Measurements from ENCODE around the gene COL18A1.
"Not testable (repeated sequence)": the region's sequence is repeated elsewhere in the genome, so short reads cannot be mapped to it uniquely, and the experiment has no call there.

The COL18A1 gene

DNA sequence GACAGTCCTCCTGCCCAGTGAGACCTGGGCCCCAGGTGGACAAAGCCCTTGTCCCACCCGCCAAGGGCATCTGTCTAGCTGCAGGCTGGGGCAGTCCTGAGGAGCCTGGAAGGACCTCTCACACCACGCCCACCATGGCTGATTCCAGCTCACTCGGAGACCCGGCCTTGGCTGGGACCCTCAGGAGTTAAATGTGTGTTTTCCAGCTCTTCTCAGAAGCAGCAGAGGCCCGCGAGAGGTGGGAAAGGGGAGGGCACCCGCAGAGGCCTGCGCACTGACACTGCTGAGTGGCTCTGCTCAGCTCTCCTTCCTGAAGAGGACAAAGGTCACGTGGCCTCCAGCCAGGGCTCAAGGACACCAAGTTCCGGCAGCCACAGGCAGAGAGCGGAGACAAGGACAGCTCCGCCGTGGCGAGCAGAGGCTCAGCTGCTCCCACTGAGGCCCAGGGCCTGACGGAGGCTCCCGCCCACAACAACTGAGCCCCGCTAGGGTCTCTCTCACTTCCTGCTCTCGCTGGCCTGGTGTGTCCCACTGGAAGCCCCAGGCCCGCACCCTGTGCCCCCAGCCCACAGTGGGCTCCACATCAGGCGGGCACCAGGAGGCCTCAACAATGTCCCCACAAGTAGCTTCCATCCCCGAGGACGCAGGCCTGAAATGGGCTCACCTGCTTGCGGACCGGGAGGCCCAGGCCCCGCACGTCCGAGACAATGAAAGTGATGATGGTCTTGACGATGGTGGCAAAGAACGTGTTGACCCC is 120.4 kb downstream of the COL18A1 start:
- DNase-seq: no peak

DNA sequence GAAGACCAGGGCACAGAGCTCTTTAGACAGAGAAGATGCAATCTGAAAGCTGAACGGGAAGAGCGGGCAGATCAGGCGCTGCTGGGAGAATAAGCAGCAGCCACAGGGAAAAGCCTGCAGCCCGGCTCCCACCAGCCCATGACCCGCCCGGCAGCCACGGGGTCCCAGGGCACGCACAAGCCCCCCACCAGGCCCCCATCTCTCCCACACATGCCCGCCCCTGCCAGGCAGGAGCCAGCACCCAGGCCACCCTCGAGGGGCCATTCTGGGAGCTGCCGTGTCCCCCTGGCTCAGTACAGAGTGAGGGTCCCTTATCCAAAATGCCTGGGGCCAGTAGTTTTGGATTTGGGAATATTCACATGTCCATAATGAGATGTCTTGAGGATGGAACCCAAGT is 120.9 kb downstream of the COL18A1 start:
- DNase-seq: no peak

DNA sequence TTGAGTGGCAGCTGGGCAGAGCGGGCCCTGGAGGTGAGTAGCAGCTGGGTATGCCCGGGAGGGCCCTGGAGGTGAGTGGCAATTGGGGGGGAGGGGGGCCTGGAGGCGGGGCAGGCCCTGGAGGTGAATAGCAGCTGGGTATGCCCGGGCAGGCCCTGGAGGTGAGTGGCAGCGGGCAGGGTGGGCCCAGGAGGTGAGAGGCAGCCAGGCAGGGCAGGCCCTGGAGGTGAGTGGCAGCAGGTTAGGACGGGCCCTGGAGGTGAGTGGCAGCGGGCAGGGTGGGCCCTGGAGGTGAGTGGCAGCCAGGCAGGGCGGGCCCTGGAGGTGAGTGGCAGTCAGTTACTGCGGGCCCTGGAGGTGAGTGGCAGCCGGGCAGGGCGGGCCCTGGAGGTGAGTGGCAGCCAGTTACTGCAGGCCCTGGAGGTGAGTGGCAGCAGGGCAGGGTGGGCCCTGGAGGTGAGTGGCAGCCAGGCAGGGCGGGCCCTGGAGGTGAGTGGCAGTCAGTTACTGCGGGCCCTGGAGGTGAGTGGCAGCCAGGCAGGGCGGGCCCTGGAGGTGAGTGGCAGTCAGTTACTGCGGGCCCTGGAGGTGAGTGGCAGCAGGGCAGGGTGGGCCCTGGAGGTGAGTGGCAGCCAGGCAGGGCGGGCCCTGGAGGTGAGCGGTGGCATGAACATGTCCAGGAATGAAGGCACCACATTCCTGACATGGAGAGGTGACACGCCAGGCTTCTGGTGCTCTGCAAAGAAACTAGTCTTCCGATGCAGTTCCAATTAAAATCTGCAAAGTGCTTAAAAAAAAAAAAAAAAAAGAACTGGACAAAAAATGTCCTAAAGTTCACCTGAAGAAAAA is 122.4 kb downstream of the COL18A1 start:
- DNase-seq: not testable (repeated sequence)

DNA sequence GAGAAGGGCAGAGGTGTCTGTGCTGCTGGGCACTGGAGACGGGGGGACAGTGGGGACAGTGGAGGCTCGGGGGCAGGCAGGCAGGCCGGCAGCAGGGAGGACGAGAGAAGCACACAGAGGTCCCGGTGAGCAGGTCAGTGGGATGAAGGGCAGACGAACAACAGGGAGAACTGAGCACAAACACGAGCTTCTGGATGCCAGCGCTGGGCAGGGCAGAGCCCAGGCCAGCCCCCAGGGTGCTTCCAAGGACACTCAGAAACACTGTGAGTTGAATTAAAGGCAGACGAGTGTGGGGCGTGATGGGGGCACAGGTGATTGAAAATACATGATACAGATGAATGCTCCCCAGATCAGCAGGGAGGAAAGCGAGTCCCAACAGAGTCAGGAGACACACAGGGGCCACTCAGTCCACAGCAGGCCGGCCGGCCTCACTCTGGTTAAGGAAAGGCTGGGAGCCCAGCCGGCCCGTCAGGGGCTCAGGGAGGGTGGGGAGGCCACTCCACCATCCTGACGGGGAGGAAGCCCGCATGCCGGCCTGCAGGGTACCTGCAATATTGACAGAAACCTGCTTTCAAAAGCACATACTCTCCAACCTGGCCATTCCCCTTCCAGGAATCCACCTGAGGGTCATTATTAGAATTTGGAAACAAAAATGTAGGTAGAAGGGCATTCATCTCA is 123.2 kb downstream of the COL18A1 start:
- DNase-seq: no peak

DNA sequence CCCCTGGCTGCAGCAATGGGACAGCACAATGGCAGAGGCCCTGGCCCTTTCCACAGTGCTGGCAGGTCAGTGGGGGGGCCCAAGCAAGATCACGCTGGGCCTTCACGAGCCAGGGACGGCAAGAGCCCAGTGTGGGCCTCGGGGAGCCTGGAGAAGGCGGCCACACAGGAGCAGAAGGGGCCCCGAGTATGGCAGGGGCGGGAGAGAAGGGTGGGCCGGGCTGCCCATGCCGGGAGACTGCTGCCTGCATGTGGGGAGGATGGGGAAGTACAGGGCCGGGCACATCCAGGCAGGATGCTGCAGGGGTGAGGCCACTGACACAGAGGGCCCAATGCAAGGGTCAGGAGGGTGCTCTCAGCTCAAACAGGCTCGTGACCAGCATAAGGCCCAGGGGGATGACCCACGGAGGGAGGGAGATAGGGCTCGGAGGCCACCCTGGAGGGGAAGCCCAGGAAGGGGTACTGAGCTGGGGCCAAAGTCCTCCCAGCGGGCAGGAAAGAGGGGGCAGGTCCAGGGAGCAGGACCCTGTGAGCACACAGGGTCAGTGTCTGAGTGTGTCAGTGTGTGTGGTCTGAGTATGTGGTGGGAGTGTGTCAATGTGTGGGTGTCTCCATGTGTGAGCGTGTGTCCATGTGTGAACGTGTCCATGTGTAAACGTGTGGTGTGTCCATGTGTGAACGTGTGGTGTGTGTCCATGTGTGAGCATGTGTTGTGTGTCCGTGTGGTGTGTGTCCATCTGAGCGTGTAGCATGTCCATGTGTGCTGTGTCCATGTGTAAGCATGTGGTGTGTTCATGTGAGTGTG is 124.2 kb downstream of the COL18A1 start:
- no peak for DNase-seq

DNA sequence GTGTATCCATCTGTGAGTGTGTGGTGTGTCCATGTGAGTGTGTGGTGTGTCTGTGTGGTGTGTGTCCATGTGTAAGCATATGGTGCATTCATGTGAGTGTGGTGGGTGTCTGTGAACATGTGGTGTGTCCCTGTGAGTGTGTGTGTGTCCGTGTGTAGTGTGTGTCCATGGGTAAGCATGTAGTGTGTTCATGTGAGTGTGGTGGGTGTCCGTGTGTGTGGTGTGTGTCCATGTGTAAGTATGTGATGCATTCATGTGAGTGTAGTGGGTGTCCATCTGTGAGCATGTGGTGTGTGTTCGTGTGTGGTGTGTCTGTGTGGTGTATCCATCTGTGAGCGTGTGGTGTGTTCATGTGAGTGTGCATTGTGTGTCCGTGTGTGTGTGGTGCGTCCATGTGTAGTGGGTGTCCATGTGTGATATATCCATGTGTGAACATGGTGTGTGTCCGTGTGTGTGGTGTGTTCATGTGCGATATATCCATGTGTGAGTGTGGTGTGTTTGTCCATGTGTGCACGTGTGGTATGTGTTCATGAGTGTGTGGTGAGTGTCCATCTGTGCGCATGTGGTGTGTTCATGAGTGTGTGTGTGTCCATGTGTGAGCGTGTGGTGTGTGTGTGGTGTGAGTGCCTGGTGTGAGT is 124.9 kb downstream of the COL18A1 start:
- DNase-seq: no peak

DNA sequence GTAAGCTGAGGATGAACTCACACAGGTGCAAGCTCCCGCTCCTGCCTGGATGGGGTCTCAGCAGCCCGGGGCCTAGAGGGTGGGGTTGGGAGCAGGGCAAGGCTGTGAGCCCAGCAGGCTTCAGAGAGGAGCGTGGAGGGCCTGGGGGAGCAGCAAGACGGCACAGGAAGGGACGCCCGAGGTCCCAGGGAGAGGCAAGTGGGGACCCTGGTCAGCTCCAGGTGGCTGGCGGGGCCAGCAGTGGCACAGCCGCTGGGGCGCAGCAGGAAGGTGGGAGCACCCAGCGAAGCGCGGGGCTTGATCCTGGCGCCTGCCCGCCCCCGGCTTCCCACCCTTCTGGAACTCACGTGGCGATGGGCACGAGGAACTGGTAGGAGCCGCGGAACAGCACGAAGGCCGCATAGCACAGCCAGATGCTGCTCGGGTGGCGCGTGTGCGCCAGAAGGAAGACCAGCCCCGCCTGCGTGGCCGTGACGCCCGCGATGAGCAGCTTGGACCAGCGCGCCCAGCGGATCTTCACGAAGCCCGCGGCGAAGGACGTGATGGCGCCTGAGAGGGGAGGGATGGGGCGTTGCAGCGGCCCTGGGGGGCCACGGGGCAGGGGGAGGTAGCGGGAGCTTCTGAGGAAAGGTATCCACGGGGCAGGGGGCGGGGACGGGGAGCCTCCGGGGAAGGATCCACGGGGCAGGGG is 125.6 kb downstream of the COL18A1 start:
- no peak for DNase-seq

DNA sequence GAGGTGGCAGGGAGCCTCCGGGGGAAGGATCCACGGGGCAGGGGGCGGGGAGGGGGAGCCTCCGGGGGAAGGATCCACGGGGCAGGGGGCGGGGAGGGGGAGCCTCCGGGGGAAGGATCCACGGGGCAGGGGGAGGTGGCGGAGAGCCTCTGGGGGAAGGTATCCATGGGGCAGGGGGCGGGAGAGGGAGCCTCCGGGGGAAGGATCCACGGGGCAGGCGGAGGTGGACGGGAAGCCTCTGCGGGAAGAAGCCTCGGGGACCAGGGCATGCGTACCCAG is 126.1 kb downstream of the COL18A1 start:
- not testable (repeated sequence) for DNase-seq

DNA sequence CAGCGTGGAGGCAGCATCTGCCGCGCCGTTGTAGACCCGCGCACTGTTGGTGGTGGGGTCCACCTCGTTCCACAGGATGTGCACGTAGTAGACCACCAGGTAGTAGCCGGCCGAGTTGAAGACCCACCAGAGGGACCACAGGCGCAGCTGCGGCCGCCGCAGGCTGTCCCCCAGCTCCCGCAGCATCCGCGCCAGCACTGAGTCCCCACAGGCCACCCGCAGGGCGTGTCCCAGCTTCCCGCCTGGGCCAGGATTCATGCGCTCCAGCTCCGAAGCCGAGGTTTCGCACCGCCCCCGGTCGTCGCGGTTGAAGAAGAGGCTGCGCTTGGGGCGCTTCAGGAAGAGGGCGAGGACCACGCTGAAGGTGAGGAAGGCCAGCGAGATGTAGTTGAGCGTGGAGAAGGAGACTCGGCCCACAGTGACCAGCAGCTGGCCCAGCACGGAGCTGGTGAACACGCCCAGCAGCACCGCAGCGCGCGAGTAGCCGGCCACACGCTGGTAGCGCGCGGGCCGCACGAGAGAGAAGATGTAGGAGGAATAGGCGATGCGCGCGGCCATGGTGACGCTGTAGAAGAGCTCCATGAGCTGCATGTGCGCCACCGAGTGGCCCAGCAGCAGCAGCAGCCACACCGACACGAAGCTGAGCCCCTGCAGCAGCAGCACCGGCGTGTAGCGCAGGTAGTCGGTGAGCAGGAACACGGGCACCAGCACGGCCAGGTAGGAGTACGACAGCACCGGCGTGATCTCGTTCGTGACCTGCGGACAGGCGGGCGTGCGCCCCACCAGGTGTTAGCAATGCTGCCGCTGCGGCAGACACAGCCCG is 126.6 kb downstream of the COL18A1 start:
- no peak for DNase-seq

DNA sequence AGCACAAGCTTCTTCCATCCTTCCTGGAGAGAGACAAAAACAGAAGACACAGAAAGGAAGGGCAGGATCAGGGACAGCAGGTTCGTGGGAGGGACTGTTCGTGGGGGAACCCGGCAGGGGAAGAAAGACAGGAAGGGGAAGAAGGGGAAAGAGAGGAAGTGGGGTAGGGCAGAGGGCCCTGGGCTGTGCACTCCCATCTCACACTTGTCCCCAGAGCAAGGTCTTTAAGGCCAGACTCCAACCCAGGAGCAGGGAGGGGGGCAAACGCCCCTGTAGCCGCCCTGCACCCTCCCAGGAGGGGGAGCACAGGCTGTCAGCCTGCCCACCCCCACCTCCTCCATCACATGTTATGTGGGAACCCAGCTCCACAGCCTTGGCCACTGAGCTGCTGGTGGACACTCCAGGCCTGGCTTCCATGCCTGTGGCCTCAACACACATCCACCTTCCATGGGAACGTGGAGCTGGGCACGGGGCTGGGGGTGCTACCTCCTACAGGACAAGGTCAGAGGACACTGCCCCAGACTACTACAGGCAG is 127.9 kb downstream of the COL18A1 start:
- peak; percentile 16 for DNase-seq

DNA sequence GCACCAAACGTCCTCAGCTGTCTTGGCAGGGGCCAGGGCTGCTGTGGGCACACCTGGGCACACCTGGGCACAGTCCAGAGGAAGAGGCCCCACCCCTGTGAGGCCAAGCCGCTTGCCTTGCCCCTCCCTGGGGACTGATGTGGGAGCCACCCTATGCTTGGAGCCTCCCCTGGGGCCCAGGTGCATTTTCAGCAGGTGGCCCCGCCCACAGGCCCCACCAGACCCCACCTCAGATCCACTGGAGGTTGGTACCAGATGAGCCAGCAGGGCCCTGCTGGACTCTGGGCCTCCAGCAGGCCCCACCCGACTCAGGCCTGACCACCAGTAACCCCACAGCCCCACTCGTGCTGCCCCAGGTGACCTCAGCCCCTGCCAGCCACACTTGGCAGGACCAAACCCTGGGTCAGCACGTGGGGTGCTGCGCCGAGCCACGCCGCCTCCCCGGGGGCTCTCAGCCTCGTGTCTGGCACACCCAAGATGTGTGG is 128.4 kb downstream of the COL18A1 start:
- no peak for DNase-seq

DNA sequence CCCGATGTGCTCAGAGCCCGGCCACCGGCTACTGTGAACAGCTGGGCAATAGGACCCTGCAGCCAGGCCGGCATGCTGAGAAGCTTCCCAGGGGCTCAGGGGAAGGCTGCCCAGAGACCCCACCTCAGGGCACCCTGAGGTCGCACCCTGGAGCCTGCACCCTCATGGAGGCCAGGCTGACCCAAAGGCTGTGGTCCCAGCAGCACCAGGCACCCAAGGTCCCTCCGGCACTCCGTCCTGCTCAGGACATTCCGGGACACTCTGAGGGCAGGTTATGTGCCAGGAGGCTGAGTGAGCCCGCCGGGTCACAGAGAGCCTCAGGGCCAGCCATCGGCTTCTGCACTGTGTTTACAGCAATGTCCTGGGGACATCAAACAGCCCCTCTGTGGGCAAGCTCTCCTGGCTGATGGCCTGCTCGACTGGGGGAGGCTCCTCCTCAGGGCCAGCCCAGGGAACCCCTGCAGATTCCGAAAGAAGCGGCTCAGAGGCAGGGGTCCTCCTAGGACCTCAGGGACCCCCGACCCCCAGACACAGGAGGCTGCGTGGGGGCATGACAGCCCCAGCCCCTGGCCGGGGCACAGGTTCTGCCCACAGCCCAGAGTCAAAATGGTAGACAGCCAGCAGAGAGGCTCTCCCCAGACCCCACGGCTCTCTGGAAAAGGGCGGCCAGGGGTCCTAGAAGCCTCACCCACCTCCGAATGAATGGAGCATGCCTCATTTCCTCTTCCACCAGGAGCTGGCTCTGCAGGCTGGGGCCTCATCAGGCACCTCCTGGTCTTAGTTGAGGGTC is 129.1 kb downstream of the COL18A1 start:
- DNase-seq: no peak

DNA sequence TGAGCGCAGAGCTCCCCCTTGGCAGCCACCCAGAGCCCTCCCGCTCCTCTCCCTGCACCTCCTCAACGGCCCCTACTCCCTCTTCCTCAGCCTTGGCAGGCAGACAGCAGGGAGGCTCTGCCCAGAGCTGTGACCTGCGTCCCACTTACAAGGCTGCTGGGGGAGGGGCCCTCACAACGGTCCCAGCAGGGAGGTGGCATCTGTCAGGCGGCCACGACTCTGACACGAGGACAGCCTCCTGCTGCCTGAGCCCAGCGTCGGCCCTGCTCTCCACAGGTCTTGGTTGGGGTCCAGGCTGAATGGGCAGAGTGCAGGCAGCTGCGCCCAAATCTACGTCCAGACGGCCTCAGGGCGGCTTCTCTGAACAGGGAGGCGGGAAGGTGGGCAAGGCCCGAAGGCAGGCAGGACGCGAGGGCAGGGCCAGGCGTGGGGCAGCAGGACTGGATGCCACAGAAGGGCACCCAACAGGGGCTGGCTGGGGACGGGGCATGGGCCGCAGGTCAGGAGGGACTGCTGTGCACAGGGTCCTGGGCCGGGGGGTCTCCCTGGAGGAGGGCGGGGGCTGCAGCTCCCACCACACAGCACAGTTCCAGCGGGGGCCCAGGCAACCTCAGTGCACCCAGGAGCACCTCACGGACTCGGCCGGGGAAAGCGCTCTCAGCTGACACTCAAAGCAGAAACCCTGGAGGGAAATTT is 129.8 kb downstream of the COL18A1 start:
- no peak for DNase-seq

DNA sequence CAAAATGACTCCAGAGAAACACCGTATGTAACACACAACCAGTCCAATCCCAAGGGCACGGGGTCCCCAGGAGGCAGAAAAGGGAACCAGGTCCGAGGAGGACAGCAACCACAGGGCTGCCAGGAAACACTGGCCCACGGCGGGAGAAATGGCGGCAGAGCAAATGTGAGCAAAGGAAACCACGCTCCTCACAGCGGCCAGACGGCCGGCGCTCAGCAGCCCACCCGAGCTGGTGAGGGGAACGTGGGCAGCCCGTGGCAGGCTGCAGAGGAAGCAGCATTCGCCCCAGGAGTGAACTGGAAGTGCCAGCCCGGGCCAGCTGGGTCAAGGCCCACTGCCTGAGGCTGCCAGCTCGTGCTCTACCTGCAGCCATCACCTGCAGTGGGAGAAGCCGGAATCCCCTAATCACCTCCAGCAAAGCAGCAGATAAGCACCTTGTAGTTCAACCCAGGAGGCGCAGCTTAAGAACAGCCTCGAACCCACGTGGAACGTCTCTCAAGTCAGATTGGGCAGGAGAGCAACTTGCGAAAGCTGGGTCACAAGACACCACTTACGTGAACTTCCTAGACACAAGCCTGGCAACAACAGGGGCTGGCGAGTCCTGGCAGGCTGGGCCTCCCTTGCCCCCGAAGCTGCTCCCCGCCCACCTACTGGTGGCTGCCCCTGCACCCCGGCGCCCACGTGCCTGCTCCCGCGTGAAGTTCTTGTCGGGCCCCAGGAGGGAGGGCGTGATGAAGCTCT is 130.5 kb downstream of the COL18A1 start:
- DNase-seq: peak; percentile 47

DNA sequence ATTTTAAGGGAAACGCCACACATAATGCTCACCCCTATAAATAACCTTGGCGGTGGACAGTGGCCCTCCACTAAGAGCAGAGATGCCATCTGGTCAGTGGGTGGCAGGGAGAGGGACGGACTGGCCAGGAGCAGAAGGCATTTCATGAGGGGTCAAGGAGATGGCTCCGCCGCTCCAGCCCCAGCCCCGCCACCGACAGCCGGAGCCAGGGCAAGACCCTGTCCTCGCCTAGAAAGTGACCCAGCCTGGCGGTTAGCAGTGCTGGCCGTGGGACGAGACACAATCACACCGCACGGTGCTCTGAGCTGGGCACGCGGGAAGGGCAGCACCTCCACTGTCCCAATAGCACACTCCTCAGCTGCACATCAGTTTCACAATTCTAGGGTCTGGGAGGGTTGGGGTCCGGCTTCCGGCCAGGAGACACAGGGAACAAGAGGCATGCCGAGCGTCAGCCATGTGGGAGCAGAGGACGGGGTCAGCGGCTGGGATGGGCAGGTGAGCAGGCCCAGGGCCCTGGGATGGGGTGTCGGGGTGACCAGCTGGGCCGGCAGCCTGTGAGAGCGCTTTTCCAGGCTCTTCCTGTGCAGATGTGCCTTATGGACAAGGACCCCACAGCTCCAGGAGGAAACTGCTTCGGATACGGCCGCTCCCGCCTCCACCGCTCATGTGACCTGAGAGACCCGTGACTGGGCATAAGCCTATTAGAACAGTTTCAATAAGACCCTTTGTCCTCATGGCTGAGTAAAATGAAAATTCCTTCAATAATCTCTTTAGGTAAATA is 131.5 kb downstream of the COL18A1 start:
- no peak for DNase-seq

DNA sequence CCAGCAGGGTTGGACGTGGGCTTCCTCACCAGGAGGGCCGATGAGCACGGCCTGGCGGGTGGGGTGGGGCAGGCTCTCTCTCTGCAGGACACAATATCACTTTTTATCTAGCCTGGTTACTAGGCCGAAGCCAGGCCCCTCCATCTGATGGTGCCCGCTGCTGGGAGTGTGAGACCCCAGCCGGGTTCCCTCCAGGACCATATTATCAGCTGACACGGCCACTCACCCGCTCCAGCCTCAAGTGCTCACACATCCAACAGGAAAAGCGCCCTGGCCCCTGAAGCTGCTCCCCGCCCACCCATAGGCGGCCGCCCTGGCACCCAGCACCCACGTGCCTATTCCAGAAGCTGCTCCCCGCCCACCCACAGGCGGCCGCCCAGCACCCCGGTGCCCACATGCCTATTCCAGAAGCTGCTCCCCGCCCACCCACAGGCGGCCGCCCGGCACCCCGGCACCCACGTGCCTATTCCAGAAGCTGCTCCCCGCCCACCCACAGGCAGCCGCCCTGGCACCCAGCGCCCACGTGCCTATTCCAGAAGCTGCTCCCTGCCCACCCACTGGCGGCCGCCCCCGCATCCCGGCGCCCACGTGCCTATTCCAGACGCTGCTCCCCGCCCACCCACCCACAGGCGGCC is 132.3 kb downstream of the COL18A1 start:
- DNase-seq: no peak

DNA sequence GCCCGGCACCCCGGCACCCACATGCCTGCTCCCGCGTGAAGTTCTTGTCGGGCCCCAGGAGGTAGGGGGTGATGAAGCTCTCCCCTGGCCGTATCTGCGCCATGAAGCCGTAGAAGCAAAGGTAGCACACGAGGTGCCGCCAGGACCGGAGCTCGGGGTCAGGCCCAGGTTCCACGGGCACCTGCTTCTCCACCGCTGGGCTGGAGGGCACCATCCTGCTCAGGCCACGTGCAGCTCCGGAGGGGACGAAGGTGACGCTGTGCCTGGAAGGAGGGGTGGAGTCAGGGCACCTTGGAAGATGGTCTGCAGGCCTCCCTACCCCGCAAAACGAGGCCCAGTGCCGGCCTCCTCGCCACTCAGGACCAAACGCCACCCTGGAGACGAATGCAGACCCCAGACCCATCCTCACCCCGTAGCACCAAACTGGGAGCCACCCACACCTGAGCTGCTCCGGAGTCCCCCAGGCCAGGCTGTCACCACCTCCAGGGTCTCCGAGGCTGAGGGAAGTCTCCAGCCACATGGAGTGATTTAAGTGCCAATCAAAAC is 132.9 kb downstream of the COL18A1 start:
- no peak for DNase-seq
